MM.1S (cell line): Measurements from ENCODE around the gene PIGP.

Experiments
- CTCF ChIP-seq: fragments of 300-600 bp; sonication (generic); IDR thresholded peaks from 2 replicates; pipeline ENCODE4 v1.5.1; 2016; ENCODE audit warnings: antibody characterized with exemption, low read length, mixed read lengths
- EZH2 ChIP-seq: fragments of 300-600 bp; sonication (generic); optimal IDR thresholded peaks from 2 replicates; pipeline ENCODE3; 2017; ENCODE audit warnings: low read depth, mild to moderate bottlenecking, antibody characterized with exemption, low read length, mixed read lengths
- EZH2phosphoT487 ChIP-seq: fragments of 300-600 bp; sonication (generic); IDR thresholded peaks from 2 replicates; pipeline ENCODE4 v1.6.1; 2018; ENCODE audit warnings: antibody characterized with exemption, low read length

- TF ChIP-seq CTCF (no peak), EZH2 (no peak), EZH2phosphoT487 (no peak)
Observed at GRCh38 chr21:37061926-37062592, 10.8 kb downstream of the PIGP start.
